ENCODE data around the gene RHOU.

GRCh38 chr1:228748029-228748428, 12.8 kb downstream of the RHOU start:
- TF ChIP-seq HOXA7 (CRISPR knock-in tag; IDR thresholded peaks at IDR 0.05): no peak
- TF ChIP-seq SREBF2 (IDR thresholded peaks at IDR 0.05): no peak
- no peak for TF ChIP-seq KDM5A (IDR thresholded peaks at IDR 0.05)

All from A549 (cell line).